ENCODE results near the gene SREK1IP1. TPM values are rescaled to one million over a fixed set of nuclear protein-coding genes. Genes with fewer than 3 reads are reported as not detected.

Gene SREK1IP1
- total RNA-seq, 1 donor from 2014 or later = 25.8 TPM

GRCh38 chr5:64680289-64680688 is 88.2 kb downstream of the SREK1IP1 start:
- TF ChIP-seq, protein P1, sequence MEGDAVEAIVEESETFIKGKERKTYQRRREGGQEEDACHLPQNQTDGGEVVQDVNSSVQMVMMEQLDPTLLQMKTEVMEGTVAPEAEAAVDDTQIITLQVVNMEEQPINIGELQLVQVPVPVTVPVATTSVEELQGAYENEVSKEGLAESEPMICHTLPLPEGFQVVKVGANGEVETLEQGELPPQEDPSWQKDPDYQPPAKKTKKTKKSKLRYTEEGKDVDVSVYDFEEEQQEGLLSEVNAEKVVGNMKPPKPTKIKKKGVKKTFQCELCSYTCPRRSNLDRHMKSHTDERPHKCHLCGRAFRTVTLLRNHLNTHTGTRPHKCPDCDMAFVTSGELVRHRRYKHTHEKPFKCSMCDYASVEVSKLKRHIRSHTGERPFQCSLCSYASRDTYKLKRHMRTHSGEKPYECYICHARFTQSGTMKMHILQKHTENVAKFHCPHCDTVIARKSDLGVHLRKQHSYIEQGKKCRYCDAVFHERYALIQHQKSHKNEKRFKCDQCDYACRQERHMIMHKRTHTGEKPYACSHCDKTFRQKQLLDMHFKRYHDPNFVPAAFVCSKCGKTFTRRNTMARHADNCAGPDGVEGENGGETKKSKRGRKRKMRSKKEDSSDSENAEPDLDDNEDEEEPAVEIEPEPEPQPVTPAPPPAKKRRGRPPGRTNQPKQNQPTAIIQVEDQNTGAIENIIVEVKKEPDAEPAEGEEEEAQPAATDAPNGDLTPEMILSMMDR (IDR thresholded peaks at IDR 0.05; ENCODE audit: unreplicated experiment) = no peak
- H3K36me3 Mint-ChIP-seq (ENCODE audit: insufficient read depth) = no peaks in the 10 kb centered on the region
- H3K27me3 Mint-ChIP-seq = peaks cover 21% of the 10 kb centered on the region
- H3K27ac Mint-ChIP-seq = no peak overlapping the region
- H3K4me3 Mint-ChIP-seq (ENCODE audit: low read depth) = no peak overlapping the region
- DNase-seq (ENCODE audit: low spot score, unreplicated experiment) = no peak
- H3K4me1 Mint-ChIP-seq (ENCODE audit: low read depth) = no peaks in the 10 kb centered on the region
- no peaks in the 10 kb centered on the region for H3K9me3 Mint-ChIP-seq (ENCODE audit: low read depth)

DNA sequence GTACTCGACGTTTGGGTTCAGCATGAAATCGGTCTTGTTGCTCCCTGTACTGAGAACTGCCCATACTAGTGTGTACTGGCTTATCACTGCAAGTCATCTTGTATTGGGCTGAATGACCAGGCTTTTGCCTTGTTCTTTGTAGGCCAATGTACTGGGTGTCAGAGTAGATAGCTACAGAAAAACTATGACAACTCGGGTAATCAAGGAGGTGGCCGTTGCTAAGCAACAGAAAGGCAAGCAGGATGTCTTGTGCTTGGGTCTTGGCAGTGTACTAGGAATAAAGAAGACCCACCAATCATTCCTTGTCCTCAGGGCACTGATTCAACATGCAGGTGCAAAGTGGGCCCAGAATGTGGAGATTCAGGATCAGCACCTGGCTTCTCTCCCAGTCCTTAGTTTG is 90.1 kb downstream of the SREK1IP1 start:
- Mint-ChIP-seq H3K27ac (no peak overlapping the region), H3K4me1 (ENCODE audit: low read depth) (no peaks in the 10 kb centered on the region), H3K9me3 (ENCODE audit: low read depth) (no peaks in the 10 kb centered on the region), H3K27me3 (peaks cover 13% of the 10 kb centered on the region), H3K4me3 (ENCODE audit: low read depth) (no peak overlapping the region), H3K36me3 (ENCODE audit: insufficient read depth) (no peaks in the 10 kb centered on the region)
- TF ChIP-seq, protein P1 (IDR thresholded peaks at IDR 0.05; ENCODE audit: unreplicated experiment) = no peak
- DNase-seq (ENCODE audit: low spot score, unreplicated experiment) = no peak

GRCh38 chr5:64671678-64672077 is 96.8 kb downstream of the SREK1IP1 start:
- H3K36me3 Mint-ChIP-seq (ENCODE audit: insufficient read depth) = no peaks in the 10 kb centered on the region
- no peak for DNase-seq (ENCODE audit: low spot score, unreplicated experiment)
- peaks cover 6% of the 10 kb centered on the region for H3K4me1 Mint-ChIP-seq (ENCODE audit: low read depth)
- H3K27ac Mint-ChIP-seq = no peak overlapping the region
- TF ChIP-seq, protein P1 (IDR thresholded peaks at IDR 0.05; ENCODE audit: unreplicated experiment) = no peak
- H3K4me3 Mint-ChIP-seq (ENCODE audit: low read depth) = no peak overlapping the region
- peaks cover 19% of the 10 kb centered on the region for H3K27me3 Mint-ChIP-seq
- H3K9me3 Mint-ChIP-seq (ENCODE audit: low read depth) = no peaks in the 10 kb centered on the region

- Mint-ChIP-seq H3K9me3 (ENCODE audit: low read depth) (no peaks in the 10 kb centered on the region), H3K36me3 (ENCODE audit: insufficient read depth) (no peaks in the 10 kb centered on the region), H3K4me1 (ENCODE audit: low read depth) (peaks cover 18% of the 10 kb centered on the region), H3K27ac (no peak overlapping the region), H3K27me3 (peaks cover 15% of the 10 kb centered on the region), H3K4me3 (ENCODE audit: low read depth) (no peak overlapping the region)
- TF ChIP-seq, protein P1 (IDR thresholded peaks at IDR 0.05; ENCODE audit: unreplicated experiment) = no peak
- no peak for DNase-seq (ENCODE audit: low spot score, unreplicated experiment)
Observed at GRCh38 chr5:64670277-64670676, 98.2 kb downstream of the SREK1IP1 start.

Other genes starting within 250 kb of the SREK1IP1 start
- 0.51 TPM in 1 of 2 replicates, not detected in the other for gene SHISAL2B, start 78.2 kb downstream of the SREK1IP1 start, total RNA-seq
- 33.4 and 33.9 TPM in 2 replicates for gene CWC27, start 239 bp upstream of the SREK1IP1 start, total RNA-seq

Data from progenitor cell of endocrine pancreas (in vitro differentiated cells).